Ovary (tissue), 3 donors: Measurements from ENCODE around the gene WFDC2.

Source experiments
- CTCF ChIP-seq, 3 donors: fragments of 450-650 bp in 2 of 3; fragments of 200-600 bp in 1 of 3; IDR thresholded peaks; one replicate each; pipeline versions ENCODE4 v1.5.1 to v1.8.0; 2016 to 2022; ENCODE audit warnings: antibody characterized with exemption in 3 of 3, mild to moderate bottlenecking in 1 of 3
- POLR2A ChIP-seq: fragments of 450-650 bp; IDR thresholded peaks from one replicate; pipeline ENCODE4 v1.6.1; 2017; ENCODE audit warnings: antibody characterized with exemption, mild to moderate bottlenecking, moderate library complexity
- donor health status: DM: no; HTN: no; CAD: no.

DNA sequence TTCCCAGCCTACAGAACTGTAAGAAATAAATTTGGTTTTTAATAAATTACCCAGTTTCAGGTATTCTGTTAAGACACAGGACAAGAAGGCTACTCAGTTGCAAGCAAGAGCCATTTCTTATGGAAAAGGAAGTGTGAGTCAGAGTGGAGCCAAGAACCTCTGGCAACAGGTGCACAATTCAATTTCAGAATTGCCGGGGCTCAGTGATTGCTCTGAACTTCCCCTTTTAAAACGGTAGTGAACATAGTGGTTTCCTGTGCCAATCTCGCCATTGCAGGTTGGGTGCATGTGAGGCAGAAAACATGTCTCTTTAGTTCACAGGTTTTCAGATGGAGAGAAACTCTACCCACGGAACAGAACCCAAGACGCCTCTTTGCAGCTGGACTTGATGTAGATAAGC, 37.3 kb upstream of the WFDC2 start:
- TF ChIP-seq CTCF (IDR thresholded peaks at IDR 0.05) (no peak), POLR2A (no peak)
